IPS-20b (cell line): Measurements from ENCODE around the gene KDM5A.
"Not testable (repeated sequence)": the region's sequence is repeated elsewhere in the genome, so short reads cannot be mapped to it uniquely, and the experiment has no call there.

Experiments used
- H3K27ac ChIP-seq: one replicate; pipeline ENCODE4 v1.5.1; 2013; ENCODE audit warnings: low read length
- H3K27me3 ChIP-seq: 2 replicates; pipeline ENCODE4 v1.6.1; 2013; ENCODE audit warnings: mild to moderate bottlenecking, low read length, inconsistent platforms; ENCODE audit not compliant: insufficient read depth
- H3K36me3 ChIP-seq: 2 replicates; pipeline ENCODE4 v1.6.1; 2013; ENCODE audit warnings: low read depth, mild to moderate bottlenecking, inconsistent platforms, low read length, moderate library complexity; ENCODE audit not compliant: insufficient read depth
- H3K4me1 ChIP-seq: 2 replicates; pipeline ENCODE4 v1.6.1; 2013; ENCODE audit warnings: mild to moderate bottlenecking, control low read depth, inconsistent platforms, low read length, moderate library complexity; ENCODE audit not compliant: insufficient read depth
- H3K4me3 ChIP-seq: 2 replicates; pipeline ENCODE4 v1.5.1; 2013; ENCODE audit warnings: mild to moderate bottlenecking, low read length, inconsistent platforms
- H3K9ac ChIP-seq: 2 replicates; pipeline ENCODE4 v1.6.1; 2013; ENCODE audit warnings: low read depth, mild to moderate bottlenecking, inconsistent platforms, low read length, moderate library complexity
- H3K9me3 ChIP-seq: 2 replicates; pipeline ENCODE4 v1.6.1; 2013; ENCODE audit warnings: mild to moderate bottlenecking, low read depth, low read length, inconsistent platforms; ENCODE audit not compliant: insufficient read depth

Gene KDM5A

GRCh38 chr12:235967-236366, 153.2 kb downstream of the KDM5A start:
- not testable (repeated sequence) for H3K4me3 ChIP-seq, H3K27ac ChIP-seq, H3K4me1 ChIP-seq, H3K9ac ChIP-seq, H3K36me3 ChIP-seq
- peaks cover 14% of the 10 kb centered on the region; the same call in 1 of the 2 replicates for H3K27me3 ChIP-seq
- H3K9me3 ChIP-seq, result peaks cover 21% of the 10 kb centered on the region

DNA sequence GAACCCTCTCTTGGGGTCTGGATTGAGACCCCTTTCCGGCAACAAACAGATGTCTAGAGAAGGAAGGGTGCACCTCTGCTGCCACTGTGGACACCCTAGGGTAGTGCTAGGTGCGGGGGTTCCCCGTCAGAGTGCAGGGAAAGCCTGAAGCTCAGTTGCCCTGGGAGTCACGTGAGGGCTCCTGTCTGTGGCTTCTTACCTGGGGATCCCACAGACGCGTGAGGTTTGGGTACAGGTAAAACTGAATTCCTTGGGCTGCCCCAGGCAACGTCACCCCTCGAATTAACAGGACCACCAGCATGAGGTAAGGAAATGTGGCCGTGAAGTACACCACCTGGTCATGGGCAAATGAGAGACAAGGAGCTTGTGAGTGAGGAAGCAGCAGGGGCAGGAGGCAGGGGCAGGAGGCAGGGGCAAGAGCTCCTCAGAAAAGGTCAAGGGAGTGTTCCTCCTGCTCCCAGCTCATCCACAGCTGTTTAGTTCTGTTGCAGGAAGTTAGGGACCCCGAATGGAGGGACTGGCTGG, 154.2 kb downstream of the KDM5A start:
- no peak overlapping the region for H3K27ac ChIP-seq
- H3K9ac ChIP-seq, result no peak overlapping the region
- no peak overlapping the region for H3K4me3 ChIP-seq
- peaks cover 24% of the 10 kb centered on the region; the same call in 1 of the 2 replicates for H3K27me3 ChIP-seq
- peaks cover 21% of the 10 kb centered on the region for H3K9me3 ChIP-seq
- peaks cover 7% of the 10 kb centered on the region; the same call in 1 of the 2 replicates for H3K4me1 ChIP-seq
- no peaks in the 10 kb centered on the region for H3K36me3 ChIP-seq

DNA sequence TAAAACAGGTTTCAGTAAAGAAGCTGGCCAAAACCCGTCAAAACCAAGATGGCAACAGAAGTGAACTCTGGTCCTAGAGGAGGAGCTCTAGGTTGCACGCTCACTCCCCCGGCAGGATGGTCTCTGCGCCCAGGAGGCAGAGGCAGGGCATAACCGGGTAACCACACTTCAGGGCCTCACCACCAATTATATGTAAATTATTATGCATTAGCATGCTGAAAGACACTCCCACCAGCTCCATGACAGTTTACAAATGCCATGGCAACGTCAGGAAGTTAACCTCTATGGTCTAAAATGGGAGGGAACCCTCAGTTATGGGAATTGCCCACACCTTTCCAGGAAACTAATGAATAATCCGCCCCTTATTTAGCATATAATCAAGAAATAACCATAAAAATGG, 155.1 kb downstream of the KDM5A start:
- no peak overlapping the region for H3K4me3 ChIP-seq
- peaks cover 21% of the 10 kb centered on the region for H3K9me3 ChIP-seq
- H3K27ac ChIP-seq, result no peak overlapping the region
- H3K4me1 ChIP-seq, result peaks cover 7% of the 10 kb centered on the region; the same call in 1 of the 2 replicates
- no peaks in the 10 kb centered on the region for H3K36me3 ChIP-seq
- H3K9ac ChIP-seq, result no peak overlapping the region
- H3K27me3 ChIP-seq, result peaks cover 33% of the 10 kb centered on the region

GRCh38 chr12:233615-233968, 155.5 kb downstream of the KDM5A start:
- Histone ChIP-seq H3K9me3 (peaks cover 21% of the 10 kb centered on the region), H3K4me1 (peaks cover 7% of the 10 kb centered on the region; the same call in 1 of the 2 replicates), H3K27me3 (peaks cover 38% of the 10 kb centered on the region), H3K4me3 (no peak overlapping the region), H3K27ac (no peak overlapping the region), H3K36me3 (no peaks in the 10 kb centered on the region), H3K9ac (no peak overlapping the region)

- peaks cover 42% of the 10 kb centered on the region for H3K27me3 ChIP-seq
- H3K9ac ChIP-seq, result no peak overlapping the region
- no peak overlapping the region for H3K4me3 ChIP-seq
- H3K9me3 ChIP-seq, result peaks cover 21% of the 10 kb centered on the region
- no peak overlapping the region for H3K27ac ChIP-seq
- H3K4me1 ChIP-seq, result peaks cover 7% of the 10 kb centered on the region; the same call in 1 of the 2 replicates
- H3K36me3 ChIP-seq, result no peaks in the 10 kb centered on the region
These were observed 156.1 kb downstream of the KDM5A start for GRCh38 chr12:232731-233614.

DNA sequence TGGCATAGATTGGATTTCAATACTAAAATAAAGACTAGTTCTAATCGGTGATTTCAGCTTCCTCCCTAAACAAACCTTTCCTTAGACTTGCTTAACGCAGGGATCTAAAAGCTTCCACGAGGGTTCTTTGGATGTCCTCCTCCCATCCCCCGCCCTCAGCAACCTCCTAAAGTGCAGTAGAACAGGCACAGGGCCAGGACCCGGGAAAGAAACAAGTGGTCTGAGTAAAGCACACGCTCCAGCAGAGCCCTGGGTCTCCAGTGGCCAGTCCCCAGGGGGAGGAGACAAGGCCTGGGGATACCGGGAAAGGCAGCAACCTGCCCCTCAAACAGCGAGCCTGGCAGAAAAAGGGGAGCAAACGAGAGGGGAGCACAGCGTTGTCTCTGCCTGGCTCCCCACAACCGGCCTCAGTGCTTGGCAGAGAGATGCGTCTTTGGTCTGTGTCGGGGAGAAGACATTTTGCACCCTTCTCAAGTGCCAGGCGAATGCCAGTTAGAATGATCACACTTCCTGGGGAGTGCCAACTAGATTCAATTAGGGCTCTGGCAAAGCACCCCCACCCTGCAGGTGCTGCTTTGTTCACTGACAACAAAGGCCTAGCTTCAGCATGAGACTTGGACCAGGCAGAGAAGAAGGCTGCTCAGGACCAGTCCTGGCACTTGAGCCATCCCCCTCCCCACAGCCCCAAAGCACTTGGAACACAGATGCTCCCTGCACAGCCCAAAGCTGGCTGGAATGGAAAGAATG, 158.0 kb downstream of the KDM5A start:
- peaks cover 48% of the 10 kb centered on the region for H3K27me3 ChIP-seq
- H3K36me3 ChIP-seq, result no peaks in the 10 kb centered on the region
- no peak overlapping the region for H3K4me3 ChIP-seq
- no peak overlapping the region for H3K9ac ChIP-seq
- H3K4me1 ChIP-seq, result peaks cover 7% of the 10 kb centered on the region; the same call in 1 of the 2 replicates
- H3K27ac ChIP-seq, result no peak overlapping the region
- peaks cover 6% of the 10 kb centered on the region; the same call in 1 of the 2 replicates for H3K9me3 ChIP-seq
